Neural cell (in vitro differentiated cells): ENCODE measurements around the gene HIF1A. TPM values are rescaled to one million over a fixed set of nuclear protein-coding genes. Genes with fewer than 3 reads are reported as not detected.

ENCODE experiments used
- H2AFZ ChIP-seq: fragments of 200-600, 300-800 bp; sonication (generic), shearing (Covaris generic); 2 replicates; pipeline ENCODE4 v1.6.0; 2014; ENCODE audit warnings: low read depth, mild to moderate bottlenecking, antibody characterized with exemption, low read length, moderate library complexity
- H3F3A ChIP-seq: fragments of 200-600 bp; shearing (Covaris generic); 2 replicates; pipeline ENCODE4 v1.6.1; 2016; ENCODE audit warnings: mild to moderate bottlenecking, moderate library complexity, mixed read lengths, antibody characterized with exemption, low read length; ENCODE audit not compliant: insufficient read depth, poor library complexity, severe bottlenecking
- H3K27ac ChIP-seq: fragments of 200-600, 300-800 bp; sonication (generic), shearing (Covaris generic); 2 replicates; pipeline ENCODE4 v1.5.1; 2014; ENCODE audit warnings: mild to moderate bottlenecking, low read length, moderate library complexity
- H3K27me3 ChIP-seq: fragments of 300-800, 200-600 bp; sonication (generic), shearing (Covaris generic); 2 replicates; pipeline ENCODE4 v1.6.0; 2014; ENCODE audit warnings: mild to moderate bottlenecking, low read depth, low read length, moderate library complexity; ENCODE audit not compliant: insufficient read depth
- H3K36me3 ChIP-seq: fragments of 300-800, 200-600 bp; sonication (generic), shearing (Covaris generic); 2 replicates; pipeline ENCODE4 v1.5.1; 2014; ENCODE audit warnings: mild to moderate bottlenecking, antibody characterized with exemption, low read length, moderate library complexity; ENCODE audit not compliant: insufficient read depth
- H3K4me2 ChIP-seq: fragments of 300-800, 200-600 bp; sonication (generic), shearing (Covaris generic); 2 replicates; pipeline ENCODE4 v1.6.0; 2014; ENCODE audit warnings: mild to moderate bottlenecking, low read length
- H3K4me3 ChIP-seq: fragments of 300-800, 200-600 bp; sonication (generic), shearing (Covaris generic); 2 replicates; pipeline ENCODE4 v1.5.1; 2014; ENCODE audit warnings: mild to moderate bottlenecking, low read length, moderate library complexity
- H3K79me2 ChIP-seq: fragments of 200-600 bp; shearing (Covaris generic); replicated peaks from 2 replicates; pipeline ENCODE4 v1.6.0; 2014; ENCODE audit warnings: mild to moderate bottlenecking, low read length, moderate library complexity; ENCODE audit not compliant: insufficient read depth
- H3K9ac ChIP-seq: fragments of 300-800, 200-600 bp; sonication (generic), shearing (Covaris generic); 2 replicates; pipeline ENCODE4 v1.6.1; 2016; ENCODE audit warnings: mild to moderate bottlenecking, low read length, mixed read lengths
- H3K9me2 ChIP-seq: fragments of 200-600 bp; shearing (Covaris generic); 2 replicates; pipeline ENCODE4 v1.6.1; 2016; ENCODE audit warnings: mild to moderate bottlenecking, low read length, mixed read lengths; ENCODE audit not compliant: insufficient read depth
- H3K9me3 ChIP-seq: fragments of 200-600, 300-800 bp; sonication (generic), shearing (Covaris generic); 2 replicates; pipeline ENCODE4 v1.6.1; 2016; ENCODE audit warnings: mild to moderate bottlenecking, mixed run types, low read length, moderate library complexity, mixed read lengths
- H4K20me1 ChIP-seq: fragments of 200-600 bp; shearing (Covaris generic); 2 replicates; pipeline ENCODE4 v1.6.1; 2016; ENCODE audit warnings: mild to moderate bottlenecking, mixed run types; ENCODE audit not compliant: insufficient read depth
- EP300 ChIP-seq: fragments of 450-650 bp; conservative IDR thresholded peaks from 2 replicates; pipeline ENCODE4 v1.6.1; 2014; ENCODE audit warnings: antibody characterized with exemption, mild to moderate bottlenecking, moderate library complexity; ENCODE audit not compliant: poor library complexity, severe bottlenecking
- EZH2 ChIP-seq: fragments of 200-600, 300-800 bp; shearing (Covaris generic), sonication (generic); IDR thresholded peaks from 2 replicates; pipeline ENCODE4 v1.6.1; 2014; ENCODE audit warnings: antibody characterized with exemption, low read length, borderline replicate concordance, mild to moderate bottlenecking; ENCODE audit not compliant: insufficient read depth, poor library complexity, severe bottlenecking
- MXI1 ChIP-seq: fragments of 450-650 bp; conservative IDR thresholded peaks from 2 replicates; pipeline ENCODE4 v1.6.1; 2014; ENCODE audit warnings: antibody characterized with exemption, mild to moderate bottlenecking; ENCODE audit not compliant: poor library complexity, severe bottlenecking
- POLR2AphosphoS5 ChIP-seq: IDR thresholded peaks from 2 replicates; pipeline ENCODE4 v1.6.1; 2012
- RAD21 ChIP-seq: fragments of 450-650 bp; conservative IDR thresholded peaks from 2 replicates; pipeline ENCODE4 v1.6.1; 2014; ENCODE audit warnings: antibody characterized with exemption, mild to moderate bottlenecking, moderate library complexity
- SMC3 ChIP-seq: fragments of 450-650 bp; conservative IDR thresholded peaks from 2 replicates; pipeline ENCODE4 v1.6.1; 2014; ENCODE audit warnings: antibody characterized with exemption, mild to moderate bottlenecking, moderate library complexity; ENCODE audit not compliant: poor library complexity
- TAF1 ChIP-seq: IDR thresholded peaks from 2 replicates; pipeline ENCODE4 v1.6.1; 2012; ENCODE audit warnings: low read depth
- polyA plus RNA-seq: library from polyadenylated mRNA; depleted of rRNA; stranded (reverse); fragments of >200 nt; gene quantifications from 2 replicates; pipeline ENCODE4 v1.2.3, GENCODE V29; 2014
- TF ChIP-seq, protein P1 (sequence below): IDR thresholded peaks from 2 replicates; pipeline ENCODE4 v1.6.1; 2012; ENCODE audit warnings: borderline replicate concordance
- TF ChIP-seq, protein P2 (sequence below): fragments of 450-650 bp; IDR thresholded peaks from 2 replicates; pipeline ENCODE4 v1.5.1; 2014; ENCODE audit warnings: antibody characterized with exemption, mild to moderate bottlenecking, moderate library complexity; ENCODE audit not compliant: poor library complexity, severe bottlenecking

HIF1A gene
- polyA plus RNA-seq, 1 donor from 2014 or later, result 75.0 TPM

DNA sequence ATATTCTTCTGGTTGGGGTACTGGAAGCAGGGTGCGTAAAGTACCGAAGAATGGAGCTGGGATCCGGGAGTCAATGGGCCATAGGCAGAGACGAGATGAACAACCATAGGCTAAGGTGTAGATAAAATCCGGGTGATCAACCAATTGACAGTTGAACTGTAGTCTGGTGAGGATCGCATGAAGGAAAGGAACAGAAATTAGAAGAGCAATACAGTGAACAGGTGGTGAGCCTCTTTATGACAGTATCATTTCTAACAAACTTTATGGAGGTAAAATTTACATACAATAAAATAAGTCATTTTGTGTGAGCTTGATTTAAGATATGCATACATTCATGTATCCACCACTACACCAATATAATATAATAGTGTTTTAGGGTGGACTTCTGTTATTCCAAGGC, 13.9 kb upstream of the HIF1A start:
- Histone ChIP-seq H4K20me1 (no peaks in the 10 kb centered on the region), H3F3A (no peaks in the 10 kb centered on the region), H3K9ac (no peak overlapping the region), H3K36me3 (no peaks in the 10 kb centered on the region), H3K27me3 (no peaks in the 10 kb centered on the region), H3K4me3 (no peak overlapping the region), H3K79me2 (no peaks in the 10 kb centered on the region), H3K4me2 (no peak overlapping the region), H3K9me3 (no peaks in the 10 kb centered on the region), H3K27ac (no peak overlapping the region), H2AFZ (no peak overlapping the region), H3K9me2 (no peaks in the 10 kb centered on the region)
- TF ChIP-seq MXI1, result no peak
- TF ChIP-seq TAF1, result no peak
- TF ChIP-seq, protein P1, sequence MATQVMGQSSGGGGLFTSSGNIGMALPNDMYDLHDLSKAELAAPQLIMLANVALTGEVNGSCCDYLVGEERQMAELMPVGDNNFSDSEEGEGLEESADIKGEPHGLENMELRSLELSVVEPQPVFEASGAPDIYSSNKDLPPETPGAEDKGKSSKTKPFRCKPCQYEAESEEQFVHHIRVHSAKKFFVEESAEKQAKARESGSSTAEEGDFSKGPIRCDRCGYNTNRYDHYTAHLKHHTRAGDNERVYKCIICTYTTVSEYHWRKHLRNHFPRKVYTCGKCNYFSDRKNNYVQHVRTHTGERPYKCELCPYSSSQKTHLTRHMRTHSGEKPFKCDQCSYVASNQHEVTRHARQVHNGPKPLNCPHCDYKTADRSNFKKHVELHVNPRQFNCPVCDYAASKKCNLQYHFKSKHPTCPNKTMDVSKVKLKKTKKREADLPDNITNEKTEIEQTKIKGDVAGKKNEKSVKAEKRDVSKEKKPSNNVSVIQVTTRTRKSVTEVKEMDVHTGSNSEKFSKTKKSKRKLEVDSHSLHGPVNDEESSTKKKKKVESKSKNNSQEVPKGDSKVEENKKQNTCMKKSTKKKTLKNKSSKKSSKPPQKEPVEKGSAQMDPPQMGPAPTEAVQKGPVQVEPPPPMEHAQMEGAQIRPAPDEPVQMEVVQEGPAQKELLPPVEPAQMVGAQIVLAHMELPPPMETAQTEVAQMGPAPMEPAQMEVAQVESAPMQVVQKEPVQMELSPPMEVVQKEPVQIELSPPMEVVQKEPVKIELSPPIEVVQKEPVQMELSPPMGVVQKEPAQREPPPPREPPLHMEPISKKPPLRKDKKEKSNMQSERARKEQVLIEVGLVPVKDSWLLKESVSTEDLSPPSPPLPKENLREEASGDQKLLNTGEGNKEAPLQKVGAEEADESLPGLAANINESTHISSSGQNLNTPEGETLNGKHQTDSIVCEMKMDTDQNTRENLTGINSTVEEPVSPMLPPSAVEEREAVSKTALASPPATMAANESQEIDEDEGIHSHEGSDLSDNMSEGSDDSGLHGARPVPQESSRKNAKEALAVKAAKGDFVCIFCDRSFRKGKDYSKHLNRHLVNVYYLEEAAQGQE, result no peak
- TF ChIP-seq EP300, result no peak
- no peak for TF ChIP-seq POLR2AphosphoS5
- TF ChIP-seq RAD21, result no peak

DNA sequence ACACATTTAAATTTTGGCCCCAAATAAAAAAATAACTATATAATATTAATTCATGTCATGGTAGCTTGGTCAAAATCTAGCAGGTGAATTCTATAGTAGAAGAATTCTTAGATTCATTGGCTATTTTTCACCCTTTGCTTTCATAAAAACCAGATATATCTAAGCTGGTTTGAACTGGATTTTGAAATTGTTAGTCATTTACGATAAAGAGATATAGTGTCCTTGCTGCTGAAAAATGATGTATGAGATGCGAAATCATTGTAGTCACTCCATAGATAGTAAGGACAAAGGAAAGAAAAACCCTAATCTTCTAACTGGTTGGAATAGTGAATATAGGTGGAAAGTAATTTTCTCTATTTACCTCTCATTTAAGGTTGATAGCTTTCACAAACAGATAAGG, 12.2 kb upstream of the HIF1A start:
- H3K79me2 ChIP-seq, result no peaks in the 10 kb centered on the region
- no peak overlapping the region for H3K4me3 ChIP-seq
- no peaks in the 10 kb centered on the region for H4K20me1 ChIP-seq
- TF ChIP-seq POLR2AphosphoS5 (no peak), EZH2 (no peak), EP300 (no peak), TAF1 (no peak)
- H3F3A ChIP-seq, result no peaks in the 10 kb centered on the region
- H3K4me2 ChIP-seq, result no peak overlapping the region
- no peaks in the 10 kb centered on the region for H3K27me3 ChIP-seq
- H3K27ac ChIP-seq, result no peak overlapping the region
- no peak overlapping the region for H3K9ac ChIP-seq
- no peak overlapping the region for H2AFZ ChIP-seq
- no peaks in the 10 kb centered on the region for H3K36me3 ChIP-seq
- no peaks in the 10 kb centered on the region for H3K9me3 ChIP-seq
- no peaks in the 10 kb centered on the region for H3K9me2 ChIP-seq

DNA sequence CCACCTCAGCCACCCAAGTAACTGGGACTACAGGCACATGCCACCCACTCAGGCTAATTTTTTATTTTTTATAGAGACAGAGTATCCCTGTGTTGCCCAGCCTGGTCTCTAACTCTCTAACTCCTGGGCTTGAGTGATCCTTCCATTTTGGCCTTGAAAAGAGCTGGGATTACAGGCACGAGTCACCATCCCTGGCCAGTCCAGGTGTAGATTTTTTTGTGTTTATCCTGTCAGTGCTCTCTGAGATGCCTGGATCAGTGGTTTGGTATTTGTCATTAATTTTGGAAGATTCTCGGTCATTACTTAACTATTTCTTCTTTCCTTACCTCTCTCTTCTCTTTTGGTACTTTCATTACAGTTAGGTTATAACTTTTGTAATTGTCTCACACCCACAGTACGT, 5.3 kb upstream of the HIF1A start:
- Histone ChIP-seq H3K27me3 (no peaks in the 10 kb centered on the region), H3F3A (no peaks in the 10 kb centered on the region), H3K9me2 (no peaks in the 10 kb centered on the region), H3K27ac (no peak overlapping the region), H3K4me3 (no peak overlapping the region), H4K20me1 (no peaks in the 10 kb centered on the region), H3K9ac (no peak overlapping the region), H3K36me3 (no peaks in the 10 kb centered on the region), H2AFZ (no peak overlapping the region), H3K9me3 (no peaks in the 10 kb centered on the region), H3K79me2 (no peaks in the 10 kb centered on the region), H3K4me2 (no peak overlapping the region)
- no peak for TF ChIP-seq SMC3
- no peak for TF ChIP-seq TAF1
- no peak for TF ChIP-seq POLR2AphosphoS5
- TF ChIP-seq RAD21, result no peak
- TF ChIP-seq MXI1, result no peak
- TF ChIP-seq EZH2, result no peak
- TF ChIP-seq, protein P1, result no peak
- TF ChIP-seq, protein P2, sequence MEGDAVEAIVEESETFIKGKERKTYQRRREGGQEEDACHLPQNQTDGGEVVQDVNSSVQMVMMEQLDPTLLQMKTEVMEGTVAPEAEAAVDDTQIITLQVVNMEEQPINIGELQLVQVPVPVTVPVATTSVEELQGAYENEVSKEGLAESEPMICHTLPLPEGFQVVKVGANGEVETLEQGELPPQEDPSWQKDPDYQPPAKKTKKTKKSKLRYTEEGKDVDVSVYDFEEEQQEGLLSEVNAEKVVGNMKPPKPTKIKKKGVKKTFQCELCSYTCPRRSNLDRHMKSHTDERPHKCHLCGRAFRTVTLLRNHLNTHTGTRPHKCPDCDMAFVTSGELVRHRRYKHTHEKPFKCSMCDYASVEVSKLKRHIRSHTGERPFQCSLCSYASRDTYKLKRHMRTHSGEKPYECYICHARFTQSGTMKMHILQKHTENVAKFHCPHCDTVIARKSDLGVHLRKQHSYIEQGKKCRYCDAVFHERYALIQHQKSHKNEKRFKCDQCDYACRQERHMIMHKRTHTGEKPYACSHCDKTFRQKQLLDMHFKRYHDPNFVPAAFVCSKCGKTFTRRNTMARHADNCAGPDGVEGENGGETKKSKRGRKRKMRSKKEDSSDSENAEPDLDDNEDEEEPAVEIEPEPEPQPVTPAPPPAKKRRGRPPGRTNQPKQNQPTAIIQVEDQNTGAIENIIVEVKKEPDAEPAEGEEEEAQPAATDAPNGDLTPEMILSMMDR, result no peak
